HepG2 (cell line): ENCODE measurements around the gene FAM241B. TPM values are rescaled to one million over a fixed set of nuclear protein-coding genes. Genes with fewer than 3 reads are reported as not detected.
A peak's percentile ranks its signal among the peaks of the same experiment; 100 is the strongest.

ENCODE experiments used
- ATAC-seq: fragments of 200-7000 bp; cut with Tn5 transposase; 3 replicates; pipeline ENCODE4 v1.9.1; 2020; ENCODE audit warnings: mild to moderate bottlenecking, moderate library complexity
- BruUV-seq: library from RNA; stranded (reverse); fragments of 400-500 nt; replicated peaks from 2 replicates; lab custom pipeline; 2021; lab: Mats Ljungman, UMichigan
- CTCF ChIA-PET: fragments of 300-600 bp; formaldehyde crosslinking; extraction: SDS; loops from one replicate; lab custom pipeline; 2021; ENCODE audit warnings: low total read pairs, inconsistent platforms, low intra/inter-chr PET ratio; lab: Yijun Ruan, JAX
- POLR2A ChIA-PET: fragments of 350-600 bp; sonication (Branson Sonifier 250); formaldehyde crosslinking; loops from one replicate; lab custom pipeline; 2020; ENCODE audit warnings: antibody characterized with exemption, inconsistent platforms; lab: Yijun Ruan, JAX
- DNase-seq: peaks from one replicate; pipeline ENCODE4 v3.0.0-alpha.2; 2015; ENCODE audit warnings: low spot score
- FAIRE-seq: peaks from 3 replicates; lab custom pipeline; 2011; peaks lifted over from hg19 to GRCh38; lab: Jason Lieb, UNC
- H2AFZ ChIP-seq: one replicate; pipeline ENCODE4 v1.6.1; 2011; ENCODE audit warnings: low read length, inconsistent platforms
- H3K27ac ChIP-seq: fragments of 300-600 bp; 3 replicates; pipeline ENCODE4 v1.8.0; 2011; ENCODE audit warnings: mixed run types, mild to moderate bottlenecking, mixed read lengths, low read length, inconsistent platforms; ENCODE audit not compliant: insufficient read depth; ENCODE audit errors: extremely low read length
- H3K27me3 ChIP-seq, 2 experiments: fragments of 200-600 bp in 1 of 2; 2 replicates in 1 of 2; 3 replicates in 1 of 2; pipeline versions ENCODE4 v1.6.0 to v1.8.0; 2011; ENCODE audit warnings: low read length in 2 of 2, mild to moderate bottlenecking in 2 of 2, moderate library complexity in 2 of 2, inconsistent platforms in 1 of 2; ENCODE audit not compliant: insufficient read depth in 2 of 2, control insufficient read depth in 1 of 2
- H3K36me3 ChIP-seq, 2 experiments: fragments of 200-600 bp in 1 of 2; replicated peaks in 1 of 2; 2 replicates in 1 of 2; 3 replicates in 1 of 2; pipeline versions ENCODE4 v1.5.1 to v1.8.0; 2011; ENCODE audit warnings: low read length in 2 of 2, inconsistent platforms in 1 of 2; ENCODE audit not compliant: insufficient read depth in 2 of 2, control insufficient read depth in 1 of 2
- H3K4me1 ChIP-seq: 2 replicates; pipeline ENCODE4 v1.5.1; 2012; ENCODE audit warnings: low read length, inconsistent platforms; ENCODE audit not compliant: insufficient read depth
- H3K4me2 ChIP-seq: 2 replicates; pipeline ENCODE4 v1.6.0; 2011; ENCODE audit warnings: low read depth, low read length, inconsistent platforms
- H3K4me3 ChIP-seq, 3 experiments: fragments of 200-600 bp in 1 of 3; sonication (generic), shearing (Covaris generic) in 1 of 3; replicated peaks in 1 of 3; 2 replicates each; pipeline ENCODE4 v1.5.1; 2011 to 2016; ENCODE audit warnings: low read length in 3 of 3, inconsistent platforms in 2 of 3, low read depth in 2 of 3, mild to moderate bottlenecking in 2 of 3, control low read depth in 1 of 3, mixed read lengths in 1 of 3; ENCODE audit not compliant: insufficient read depth in 1 of 3
- H3K79me2 ChIP-seq: one replicate; pipeline ENCODE4 v1.6.1; 2011; ENCODE audit warnings: low read length, inconsistent platforms; ENCODE audit not compliant: insufficient read depth
- H3K9ac ChIP-seq: 2 replicates; pipeline ENCODE4 v1.6.0; 2011; ENCODE audit warnings: mild to moderate bottlenecking, low read depth, low read length, inconsistent platforms; ENCODE audit not compliant: insufficient read depth
- H3K9me3 ChIP-seq: 2 replicates; pipeline ENCODE4 v1.5.1; 2012; ENCODE audit warnings: mild to moderate bottlenecking, low read length
- H4K20me1 ChIP-seq: 2 replicates; pipeline ENCODE4 v1.6.0; 2011; ENCODE audit warnings: inconsistent platforms, mild to moderate bottlenecking, low read length, moderate library complexity; ENCODE audit not compliant: insufficient read depth
- FOSL2 ChIP-seq: sonication (generic); formaldehyde crosslinking; IDR thresholded peaks from 2 replicates; pipeline ENCODE4 v1.4.0; 2020; ENCODE audit warnings: missing genetic modification reagents
- MAFF ChIP-seq: IDR thresholded peaks from 2 replicates; pipeline ENCODE4 v1.6.1; 2011; ENCODE audit warnings: low read depth, low read length, improper control_type of control experiment
- MAFK ChIP-seq, 2 experiments: IDR thresholded peaks in 1 of 2; conservative IDR thresholded peaks in 1 of 2; 2 replicates each; pipeline ENCODE4 v1.6.1; 2011; ENCODE audit warnings: improper control_type of control experiment in 2 of 2, low read length in 2 of 2
- MZF1 ChIP-seq: sonication (generic); formaldehyde crosslinking; IDR thresholded peaks from 2 replicates; pipeline ENCODE4 v1.8.1; 2023; ENCODE audit warnings: mild to moderate bottlenecking, missing genetic modification reagents, borderline replicate concordance
- TAF1 ChIP-seq: sonication (generic); formaldehyde crosslinking; IDR thresholded peaks from 2 replicates; pipeline ENCODE4 v1.4.0; 2020; ENCODE audit warnings: missing genetic modification reagents
- WGBS: methylation state at CpG from one replicate; pipeline ENCODE4 v1.1.6; 2017; ENCODE audit warnings: low lambda C conversion rate; 5-methylcytosine and 5-hydroxymethylcytosine counted together
- in situ Hi-C: cut with HindIII; loops from 2 replicates; pipeline ENCODE4 v1.10.0; 2017; ENCODE audit warnings: low pct_unique_long_range_greater_than_20kb; ENCODE audit not compliant: extremely low pct_ligation_motif_present
- intact Hi-C: fragments of 100-400 bp; cut with micrococcal nuclease; formaldehyde crosslinking; loops from one replicate; pipeline ENCODE4 v1.10.0; 2022; ENCODE audit not compliant: unreplicated experiment
- polyA plus RNA-seq, 8 experiments: library from polyadenylated mRNA; depleted of rRNA in 3 of 8; stranded (reverse) in 7 of 8; unstranded in 1 of 8; fragments of >200 nt; fragmentation: Illumina TruSeq in 4 of 8; extraction: Trizol in 4 of 8; gene quantifications; 2 replicates each; pipeline versions ENCODE4 v1.2.1 to v1.2.3, GENCODE V29; 2011 to 2016; ENCODE audit warnings: low read depth in 4 of 8, missing spikeins in 1 of 8, mixed read lengths in 1 of 8; ENCODE audit not compliant: insufficient read depth in 1 of 8
- total RNA-seq, 5 experiments: library from RNA; depleted of rRNA; stranded (reverse); fragments of >200 nt; fragmentation: Illumina TruSeq; extraction: Trizol; gene quantifications; 2 replicates each; pipeline ENCODE4 v1.2.3, GENCODE V29; 2016; ENCODE audit warnings: low read depth in 1 of 5

The FAM241B gene
- total and polyA plus RNA-seq, 2 of the 13 experiments (the other 11 are each of a cell fraction or from before 2014, with no cell fraction given) = 1.9 to 4.0 TPM

DNA sequence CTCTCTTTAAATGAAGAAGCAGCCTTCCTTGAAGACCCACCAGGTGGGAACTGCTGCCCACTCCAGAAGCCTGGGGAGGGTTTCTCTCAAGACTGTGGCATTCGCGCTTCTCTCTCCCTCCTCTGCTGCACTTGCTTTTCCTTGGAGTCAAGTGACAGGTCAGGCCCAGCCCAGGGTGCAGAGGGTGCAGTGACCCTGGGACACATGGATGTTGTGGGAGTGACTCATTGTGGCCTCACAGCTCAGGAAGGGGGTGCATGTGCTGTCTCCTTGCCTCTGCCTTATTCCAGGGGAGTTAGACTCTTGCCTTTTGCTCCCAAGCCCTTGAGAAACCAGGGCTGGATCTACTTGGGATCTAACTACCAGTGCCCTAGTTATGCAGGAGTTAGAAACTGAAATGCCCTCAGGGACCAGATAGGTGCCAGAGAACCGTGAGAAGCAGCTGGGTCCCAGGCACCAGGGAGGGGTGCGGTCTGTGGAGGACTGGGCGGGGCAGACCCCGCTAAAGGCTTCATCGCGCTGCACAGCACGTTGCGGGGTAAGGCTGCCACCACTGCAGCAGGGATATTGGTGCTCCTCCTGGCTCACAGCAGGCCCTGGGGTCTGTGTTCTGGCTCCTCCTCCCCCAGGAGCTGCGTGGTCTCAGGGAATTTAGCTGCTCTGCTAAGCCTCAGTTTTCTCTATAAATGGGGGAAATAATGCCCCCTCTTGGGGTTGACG lies 11.4 kb downstream of the FAM241B start:
- Histone ChIP-seq H3K27me3 (peaks cover 0 to 1% of the 10 kb centered on the region in 2 experiments; a peak in 3 of 5 replicates), H4K20me1 (no peaks in the 10 kb centered on the region; the same call in 1 of the 2 replicates), H3K9me3 (no peaks in the 10 kb centered on the region), H3K27ac (no peak overlapping the region), H2AFZ (no peak overlapping the region), H3K9ac (no peak overlapping the region), H3K36me3 (no peaks in the 10 kb centered on the region), H3K4me1 (no peaks in the 10 kb centered on the region), H3K4me3 (no peak overlapping the region), H3K4me2 (no peak overlapping the region), H3K79me2 (no peaks in the 10 kb centered on the region)
- ChIA-PET POLR2A (no interaction called here), CTCF (interaction anchor here (4.9 kb wide), 1 partner anchor 126 kb away, joined by 71 read pairs; no protein-coding TSS in a partner anchor)
- 24% methylated on average over 7 of the region's 12 CpGs for whole genome bisulfite sequencing
- TF ChIP-seq FOSL2 (peak; percentile 31; the same call in 1 of the 2 replicates), MZF1 (CRISPR knock-in tag) (no peak)
- no TSS peak for BruUV-seq
- ATAC-seq (peak; percentile 13; the same call in 1 of the 3 replicates), FAIRE-seq (no peak), DNase-seq (no peak)
- intact Hi-C loops = loop anchor here (10.0 kb wide), 1 partner anchor 273 kb away; no protein-coding TSS in a partner anchor
- in situ Hi-C loops = loop anchor here (5.0 kb wide), 1 partner anchor 76 kb away; no protein-coding TSS in a partner anchor

GRCh38 chr10:69642747-69643146 lies 12.7 kb downstream of the FAM241B start:
- peak; percentile 70 to 73 for TF ChIP-seq MAFK (conservative IDR thresholded peaks at IDR 0.05 in 1 of 2, IDR thresholded peaks at IDR 0.05 in 1 of 2; ENCODE audit: low read length in 2 of 2)
- peak; percentile 55; the same call in 1 of the 2 replicates for TF ChIP-seq MAFF
- TF ChIP-seq TAF1 = no peak
- H3K4me1 ChIP-seq = no peaks in the 10 kb centered on the region
- H3K36me3 ChIP-seq = no peaks in the 10 kb centered on the region
- H2AFZ ChIP-seq = no peak overlapping the region
- in situ Hi-C loops = loop anchor here (5.0 kb wide), 1 partner anchor 75 kb away; no protein-coding TSS in a partner anchor
- ChIA-PET CTCF (interaction anchor here (1.1 to 2.4 kb wide), 2 partner anchors 74 to 127 kb away, joined by 3 to 25 read pairs; no protein-coding TSS in a partner anchor), POLR2A (no interaction called here)
- ATAC-seq = no peak
- no peaks in the 10 kb centered on the region for H3K79me2 ChIP-seq
- no TSS peak for BruUV-seq
- H3K27ac ChIP-seq = no peak overlapping the region
- peaks cover 1 to 7% of the 10 kb centered on the region in 2 experiments; a peak in 3 of 5 replicates for H3K27me3 ChIP-seq
- no peak for DNase-seq
- WGBS = 32% methylated on average over 5 of the region's 5 CpGs
- no peaks in the 10 kb centered on the region for H3K9me3 ChIP-seq
- no peak overlapping the region for H3K4me2 ChIP-seq
- no peaks in the 10 kb centered on the region; the same call in 1 of the 2 replicates for H4K20me1 ChIP-seq
- H3K9ac ChIP-seq = no peak overlapping the region
- intact Hi-C loops = loop anchor here (10.0 kb wide), 1 partner anchor 272 kb away; no protein-coding TSS in a partner anchor
- H3K4me3 ChIP-seq = no peak overlapping the region
- no peak for FAIRE-seq
